ENCODE results near the gene MYRIP.
"Not testable (repeated sequence)": the region's sequence is repeated elsewhere in the genome, so short reads cannot be mapped to it uniquely, and the experiment has no call there.

MYRIP gene

DNA sequence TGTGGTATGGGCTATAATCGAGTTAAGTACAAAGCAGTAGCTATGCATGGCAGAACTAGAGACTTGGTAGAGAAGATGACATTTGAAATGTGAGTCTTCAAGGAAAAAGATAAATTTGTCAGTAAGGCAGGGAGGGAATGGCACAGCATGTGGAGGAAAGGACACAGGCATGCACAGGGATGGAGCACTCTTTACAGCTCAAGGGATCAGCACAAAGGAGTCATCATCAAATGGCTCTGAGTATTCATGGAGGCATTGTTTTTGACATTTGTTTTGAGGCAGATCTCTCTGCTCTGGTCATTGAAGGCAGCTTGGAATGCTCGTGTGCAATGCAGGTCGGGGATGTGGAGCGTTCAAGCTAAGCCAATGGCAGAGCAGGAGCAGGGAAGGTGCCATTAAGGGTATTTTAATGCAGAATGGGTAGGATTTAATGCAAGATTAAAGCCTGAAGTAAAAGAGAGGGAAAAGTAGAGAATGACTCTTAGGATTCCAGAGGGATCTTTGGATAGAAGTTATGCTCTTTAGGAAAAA, 213.0 kb downstream of the MYRIP start:
- H3K9ac ChIP-seq (ENCODE audit: low read length in 2 of 2): no peak overlapping the region
- H3K9me3 ChIP-seq (ENCODE audit: control insufficient read depth in 2 of 2, low read length in 2 of 2): peaks cover 6% of the 10 kb centered on the region in 2 donors
- no peak overlapping the region for H3K27ac ChIP-seq (ENCODE audit: low read length)
- no peaks in the 10 kb centered on the region for H3K36me3 ChIP-seq (ENCODE audit: control insufficient read depth in 2 of 2, insufficient read depth in 2 of 2, low read length in 2 of 2)
- no peaks in the 10 kb centered on the region for H3K27me3 ChIP-seq (ENCODE audit: control insufficient read depth in 1 of 2, insufficient read depth in 2 of 2, low read length in 2 of 2)
- H3K4me3 ChIP-seq (ENCODE audit: low read length in 2 of 2): no peak overlapping the region
- H3K4me1 ChIP-seq (ENCODE audit: control insufficient read depth, insufficient read depth, low read length): no peaks in the 10 kb centered on the region

DNA sequence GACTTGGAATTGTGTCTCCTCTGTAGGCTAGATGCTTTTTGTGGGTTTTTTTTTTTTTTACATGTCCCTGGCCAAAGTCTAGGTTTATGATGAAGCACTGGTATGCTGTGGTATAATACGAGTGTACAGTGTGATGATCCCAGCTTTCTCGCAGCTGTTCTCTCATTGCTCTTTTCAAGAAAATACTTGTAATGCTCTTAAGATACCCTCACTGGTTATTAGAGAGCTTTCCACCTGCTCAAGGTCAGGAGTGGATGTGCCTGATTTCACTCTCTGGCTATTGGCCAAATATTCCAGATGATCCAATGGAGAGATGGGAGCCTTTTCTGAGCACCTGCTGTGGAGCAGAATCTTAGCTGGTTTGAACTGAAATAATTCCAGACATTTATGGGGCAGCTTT, 215.1 kb downstream of the MYRIP start:
- H3K27ac ChIP-seq (ENCODE audit: low read length): no peak overlapping the region
- H3K36me3 ChIP-seq (ENCODE audit: control insufficient read depth in 2 of 2, insufficient read depth in 2 of 2, low read length in 2 of 2): no peaks in the 10 kb centered on the region
- H3K4me1 ChIP-seq (ENCODE audit: control insufficient read depth, insufficient read depth, low read length): no peaks in the 10 kb centered on the region
- H3K9ac ChIP-seq (ENCODE audit: low read length in 2 of 2): no peak overlapping the region
- no peak overlapping the region for H3K4me3 ChIP-seq (ENCODE audit: low read length in 2 of 2)
- peaks cover 6 to 10% of the 10 kb centered on the region in 2 donors for H3K9me3 ChIP-seq (ENCODE audit: control insufficient read depth in 2 of 2, low read length in 2 of 2)
- no peaks in the 10 kb centered on the region for H3K27me3 ChIP-seq (ENCODE audit: control insufficient read depth in 1 of 2, insufficient read depth in 2 of 2, low read length in 2 of 2)

DNA sequence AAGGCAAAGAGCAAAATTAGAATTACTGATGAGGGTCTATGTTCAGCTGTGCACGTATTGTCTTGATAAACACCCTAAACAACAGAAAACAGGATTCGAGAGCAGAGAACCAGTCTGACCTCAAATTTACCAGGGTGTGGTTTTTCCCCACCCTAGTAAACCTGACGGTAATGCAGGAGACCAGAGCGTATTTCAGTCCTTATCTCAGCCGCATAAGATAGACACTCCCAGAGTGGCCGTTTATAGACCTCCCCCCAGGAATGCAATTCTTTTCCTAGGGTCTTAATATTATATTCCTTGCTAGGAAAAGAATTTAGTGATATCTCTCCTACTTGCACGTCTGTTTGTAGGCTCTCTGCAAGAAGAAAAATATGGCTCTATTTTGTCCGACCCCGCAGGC, 216.5 kb downstream of the MYRIP start:
- H3K9ac ChIP-seq (ENCODE audit: low read length in 2 of 2); H3K9me3 ChIP-seq (ENCODE audit: control insufficient read depth in 2 of 2, low read length in 2 of 2); H3K27me3 ChIP-seq (ENCODE audit: control insufficient read depth in 1 of 2, insufficient read depth in 2 of 2, low read length in 2 of 2); H3K36me3 ChIP-seq (ENCODE audit: control insufficient read depth in 2 of 2, insufficient read depth in 2 of 2, low read length in 2 of 2); H3K4me1 ChIP-seq (ENCODE audit: control insufficient read depth, insufficient read depth, low read length); H3K4me3 ChIP-seq (ENCODE audit: low read length in 2 of 2); H3K27ac ChIP-seq (ENCODE audit: low read length): not testable (repeated sequence)

DNA sequence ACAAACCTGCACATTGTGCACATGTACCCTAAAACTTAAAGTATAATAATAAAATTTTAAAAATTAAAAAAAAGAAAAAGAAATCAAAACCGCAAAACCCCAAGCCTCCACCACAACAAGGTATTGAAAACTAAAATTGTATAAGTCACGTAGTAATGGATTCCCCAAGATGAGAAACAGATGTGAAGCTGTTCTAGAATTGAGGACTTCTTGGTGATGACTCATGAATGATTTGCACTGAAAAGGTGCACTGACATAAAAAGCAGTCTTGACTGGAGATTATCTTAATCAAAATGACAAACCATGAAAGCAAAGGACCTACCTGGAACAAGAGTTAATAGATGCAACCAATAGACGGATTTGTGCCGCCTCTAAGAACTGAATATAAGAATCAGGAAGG, 225.8 kb downstream of the MYRIP start:
- H3K27ac ChIP-seq (ENCODE audit: low read length): no peak overlapping the region
- no peak overlapping the region for H3K9ac ChIP-seq (ENCODE audit: low read length in 2 of 2)
- no peaks in the 10 kb centered on the region for H3K4me1 ChIP-seq (ENCODE audit: control insufficient read depth, insufficient read depth, low read length)
- H3K27me3 ChIP-seq (ENCODE audit: control insufficient read depth in 1 of 2, insufficient read depth in 2 of 2, low read length in 2 of 2): no peaks in the 10 kb centered on the region
- no peak overlapping the region for H3K4me3 ChIP-seq (ENCODE audit: low read length in 2 of 2)
- no peaks in the 10 kb centered on the region for H3K9me3 ChIP-seq (ENCODE audit: control insufficient read depth in 2 of 2, low read length in 2 of 2)
- H3K36me3 ChIP-seq (ENCODE audit: control insufficient read depth in 2 of 2, insufficient read depth in 2 of 2, low read length in 2 of 2): no peaks in the 10 kb centered on the region

DNA sequence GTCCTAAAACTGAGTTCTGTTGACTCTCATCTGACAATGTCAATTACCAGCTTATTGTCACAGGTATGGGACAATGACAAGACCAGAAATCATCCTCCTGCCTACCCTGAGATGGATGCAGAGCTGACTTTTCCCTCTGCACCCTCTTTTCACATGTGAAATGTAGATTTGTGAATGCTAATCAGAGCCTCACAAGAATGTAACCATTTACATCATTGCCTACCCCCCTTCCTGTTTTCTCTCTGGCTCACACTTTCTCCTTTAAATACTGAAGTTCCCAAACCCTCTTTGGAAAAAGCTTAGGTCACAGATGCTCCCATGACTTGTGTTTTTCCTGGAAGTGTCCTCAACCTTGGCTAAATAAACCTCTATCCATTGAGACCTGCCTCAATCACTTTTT, 228.2 kb downstream of the MYRIP start:
- no peaks in the 10 kb centered on the region for H3K4me1 ChIP-seq (ENCODE audit: control insufficient read depth, insufficient read depth, low read length)
- H3K9ac ChIP-seq (ENCODE audit: low read length in 2 of 2): no peak overlapping the region
- H3K4me3 ChIP-seq (ENCODE audit: low read length in 2 of 2): no peak overlapping the region
- no peaks in the 10 kb centered on the region for H3K36me3 ChIP-seq (ENCODE audit: control insufficient read depth in 2 of 2, insufficient read depth in 2 of 2, low read length in 2 of 2)
- H3K27me3 ChIP-seq (ENCODE audit: control insufficient read depth in 1 of 2, insufficient read depth in 2 of 2, low read length in 2 of 2): no peaks in the 10 kb centered on the region
- no peaks in the 10 kb centered on the region for H3K9me3 ChIP-seq (ENCODE audit: control insufficient read depth in 2 of 2, low read length in 2 of 2)
- H3K27ac ChIP-seq (ENCODE audit: low read length): no peak overlapping the region

DNA sequence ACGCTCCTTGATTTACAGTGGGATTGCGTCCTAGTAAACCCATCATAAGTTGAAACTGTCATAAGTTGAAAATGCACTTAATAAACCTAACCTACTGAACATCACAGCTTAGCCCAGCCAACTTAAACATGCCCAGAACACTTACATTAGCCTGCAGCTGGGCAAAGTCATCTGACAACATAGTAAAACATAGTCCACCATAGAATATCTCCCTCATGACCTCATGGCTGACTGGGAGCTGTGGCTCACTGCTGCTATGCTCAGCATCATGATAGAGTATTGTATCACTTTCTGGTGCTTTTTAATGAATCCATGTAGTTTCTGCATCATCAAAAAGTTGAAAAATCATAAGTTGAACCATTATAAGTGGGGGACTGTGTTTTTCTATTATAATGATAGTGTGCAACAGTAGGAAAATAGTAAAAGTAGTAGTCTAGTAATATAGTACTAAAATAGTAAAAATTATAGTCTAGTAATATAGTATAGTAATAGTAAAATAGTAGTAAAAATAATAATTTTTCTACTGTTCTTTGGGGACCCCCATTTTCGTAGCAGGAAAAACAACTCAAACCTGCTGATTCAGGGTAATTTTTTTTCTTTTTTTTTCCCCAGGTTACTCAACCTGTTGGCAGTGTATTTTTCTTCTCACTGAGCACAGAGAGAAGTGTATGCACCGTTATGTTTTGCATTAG, 233.5 kb downstream of the MYRIP start:
- Histone ChIP-seq H3K9ac (ENCODE audit: low read length in 2 of 2) (no peak overlapping the region), H3K4me3 (ENCODE audit: low read length in 2 of 2) (no peak overlapping the region), H3K36me3 (ENCODE audit: control insufficient read depth in 2 of 2, insufficient read depth in 2 of 2, low read length in 2 of 2) (no peaks in the 10 kb centered on the region), H3K4me1 (ENCODE audit: control insufficient read depth, insufficient read depth, low read length) (no peaks in the 10 kb centered on the region), H3K27me3 (ENCODE audit: control insufficient read depth in 1 of 2, insufficient read depth in 2 of 2, low read length in 2 of 2) (no peaks in the 10 kb centered on the region), H3K9me3 (ENCODE audit: control insufficient read depth in 2 of 2, low read length in 2 of 2) (no peaks in the 10 kb centered on the region), H3K27ac (ENCODE audit: low read length) (no peak overlapping the region)

DNA sequence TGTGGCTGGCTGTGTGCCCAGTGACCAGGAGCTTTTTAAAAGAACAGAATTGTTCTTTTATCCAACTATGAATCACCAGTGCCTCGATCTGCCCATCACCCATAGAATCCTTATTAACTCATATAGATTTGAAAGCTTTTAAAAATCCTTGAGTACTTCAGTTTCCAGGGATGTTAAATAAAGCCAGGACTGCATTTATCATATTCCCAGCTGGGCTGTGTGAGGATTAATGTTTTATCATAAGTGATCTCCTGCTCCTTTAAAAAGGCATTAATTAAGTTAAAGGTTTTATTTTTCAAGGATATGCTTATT, 234.0 kb downstream of the MYRIP start:
- no peak overlapping the region for H3K27ac ChIP-seq (ENCODE audit: low read length)
- no peak overlapping the region for H3K4me3 ChIP-seq (ENCODE audit: low read length in 2 of 2)
- H3K36me3 ChIP-seq (ENCODE audit: control insufficient read depth in 2 of 2, insufficient read depth in 2 of 2, low read length in 2 of 2): no peaks in the 10 kb centered on the region
- H3K9me3 ChIP-seq (ENCODE audit: control insufficient read depth in 2 of 2, low read length in 2 of 2): no peaks in the 10 kb centered on the region
- H3K27me3 ChIP-seq (ENCODE audit: control insufficient read depth in 1 of 2, insufficient read depth in 2 of 2, low read length in 2 of 2): no peaks in the 10 kb centered on the region
- H3K9ac ChIP-seq (ENCODE audit: low read length in 2 of 2): no peak overlapping the region
- H3K4me1 ChIP-seq (ENCODE audit: control insufficient read depth, insufficient read depth, low read length): no peaks in the 10 kb centered on the region

DNA sequence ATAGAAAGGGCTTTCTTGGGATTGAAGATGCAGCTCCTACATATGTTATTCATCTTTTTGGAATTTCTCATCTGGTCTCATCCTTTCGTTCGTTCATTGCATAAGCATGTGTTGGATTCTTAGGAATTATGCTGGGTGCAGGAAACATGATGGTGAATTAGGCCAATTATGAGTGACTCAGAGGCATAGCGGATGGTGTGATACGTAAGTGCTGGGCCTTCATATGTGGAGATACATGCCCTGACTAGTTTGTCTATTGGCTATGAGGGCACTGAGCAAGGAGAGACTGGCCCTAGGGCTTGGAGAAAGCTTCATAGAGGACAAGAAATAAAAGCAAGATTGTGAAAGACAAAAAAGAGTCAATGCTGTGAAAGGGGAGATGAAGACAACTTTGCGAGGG, 235.1 kb downstream of the MYRIP start:
- no peaks in the 10 kb centered on the region for H3K27me3 ChIP-seq (ENCODE audit: control insufficient read depth in 1 of 2, insufficient read depth in 2 of 2, low read length in 2 of 2)
- no peak overlapping the region for H3K27ac ChIP-seq (ENCODE audit: low read length)
- H3K4me1 ChIP-seq (ENCODE audit: control insufficient read depth, insufficient read depth, low read length): no peaks in the 10 kb centered on the region
- H3K9me3 ChIP-seq (ENCODE audit: control insufficient read depth in 2 of 2, low read length in 2 of 2): peaks cover 0 to 3% of the 10 kb centered on the region in 2 donors
- H3K4me3 ChIP-seq (ENCODE audit: low read length in 2 of 2): no peak overlapping the region
- H3K9ac ChIP-seq (ENCODE audit: low read length in 2 of 2): no peak overlapping the region
- H3K36me3 ChIP-seq (ENCODE audit: control insufficient read depth in 2 of 2, insufficient read depth in 2 of 2, low read length in 2 of 2): no peaks in the 10 kb centered on the region

DNA sequence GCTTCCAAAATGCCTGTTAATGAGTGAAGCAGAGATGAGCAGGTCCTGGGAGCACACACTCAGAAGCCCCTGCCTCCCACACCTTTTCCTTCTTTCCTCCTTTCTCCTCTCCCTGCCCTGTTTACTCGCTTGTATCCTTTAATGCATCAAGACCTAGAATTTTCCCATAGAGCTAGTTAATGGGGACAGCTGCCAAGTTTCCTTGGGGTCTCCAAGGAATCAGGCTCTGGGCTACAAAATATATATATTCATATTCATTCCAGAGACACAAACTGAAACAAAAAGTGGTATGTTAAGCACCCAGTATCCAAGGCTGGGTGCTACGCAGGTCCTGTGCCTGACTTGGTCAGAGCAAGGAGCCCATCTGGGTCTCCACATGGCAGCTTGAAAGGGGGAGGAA, 235.6 kb downstream of the MYRIP start:
- Histone ChIP-seq H3K27me3 (ENCODE audit: control insufficient read depth in 1 of 2, insufficient read depth in 2 of 2, low read length in 2 of 2) (no peaks in the 10 kb centered on the region), H3K36me3 (ENCODE audit: control insufficient read depth in 2 of 2, insufficient read depth in 2 of 2, low read length in 2 of 2) (no peaks in the 10 kb centered on the region), H3K4me1 (ENCODE audit: control insufficient read depth, insufficient read depth, low read length) (no peaks in the 10 kb centered on the region), H3K4me3 (ENCODE audit: low read length in 2 of 2) (no peak overlapping the region), H3K27ac (ENCODE audit: low read length) (no peak overlapping the region), H3K9me3 (ENCODE audit: control insufficient read depth in 2 of 2, low read length in 2 of 2) (peaks cover 0 to 5% of the 10 kb centered on the region in 2 donors), H3K9ac (ENCODE audit: low read length in 2 of 2) (no peak overlapping the region)

DNA sequence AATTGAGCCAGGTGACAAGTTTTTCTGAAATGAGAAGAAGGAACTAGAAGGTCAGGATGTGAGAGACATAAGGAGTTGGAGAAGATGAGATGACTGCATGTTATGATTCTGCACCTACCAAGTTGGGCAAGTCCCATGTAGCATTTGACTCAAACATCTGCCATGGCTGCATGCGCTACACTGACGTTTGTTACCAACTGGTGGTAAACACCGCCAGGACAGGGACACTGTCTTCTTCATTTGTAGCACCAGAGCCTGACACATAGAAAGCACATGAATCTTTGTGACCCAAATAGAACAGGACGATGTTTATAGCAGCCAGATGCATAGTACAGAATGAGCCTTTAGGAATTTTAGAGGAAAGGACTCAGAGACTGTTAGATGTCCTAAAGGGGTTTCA, 236.7 kb downstream of the MYRIP start:
- Histone ChIP-seq H3K27me3 (ENCODE audit: control insufficient read depth in 1 of 2, insufficient read depth in 2 of 2, low read length in 2 of 2) (no peaks in the 10 kb centered on the region), H3K9me3 (ENCODE audit: control insufficient read depth in 2 of 2, low read length in 2 of 2) (peaks cover 0 to 5% of the 10 kb centered on the region in 2 donors), H3K9ac (ENCODE audit: low read length in 2 of 2) (no peak overlapping the region), H3K27ac (ENCODE audit: low read length) (no peak overlapping the region), H3K36me3 (ENCODE audit: control insufficient read depth in 2 of 2, insufficient read depth in 2 of 2, low read length in 2 of 2) (no peaks in the 10 kb centered on the region), H3K4me1 (ENCODE audit: control insufficient read depth, insufficient read depth, low read length) (no peaks in the 10 kb centered on the region), H3K4me3 (ENCODE audit: low read length in 2 of 2) (no peak overlapping the region)

DNA sequence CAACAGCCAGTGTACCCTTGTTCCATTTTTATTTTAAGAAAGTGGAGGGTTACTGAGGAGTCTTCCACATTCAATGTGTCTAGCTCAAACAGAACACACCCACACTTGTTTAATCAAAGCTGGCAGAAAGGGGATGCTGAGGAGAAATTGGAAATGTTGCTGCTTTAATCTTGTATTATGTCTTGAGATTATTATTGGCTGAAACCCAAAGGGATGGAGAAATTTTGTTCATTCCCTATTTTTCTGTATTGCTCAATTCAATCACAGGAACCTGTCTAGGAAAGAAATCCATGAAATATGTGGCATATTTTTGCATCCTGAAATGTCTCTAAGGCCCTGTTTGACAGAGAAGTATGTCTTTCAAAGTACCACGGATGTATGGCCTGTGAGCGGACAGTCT, 238.0 kb downstream of the MYRIP start:
- H3K9ac ChIP-seq (ENCODE audit: low read length in 2 of 2): no peak overlapping the region
- H3K27ac ChIP-seq (ENCODE audit: low read length): no peak overlapping the region
- H3K4me3 ChIP-seq (ENCODE audit: low read length in 2 of 2): no peak overlapping the region
- H3K4me1 ChIP-seq (ENCODE audit: control insufficient read depth, insufficient read depth, low read length): no peaks in the 10 kb centered on the region
- no peaks in the 10 kb centered on the region for H3K27me3 ChIP-seq (ENCODE audit: control insufficient read depth in 1 of 2, insufficient read depth in 2 of 2, low read length in 2 of 2)
- peaks cover 0 to 5% of the 10 kb centered on the region in 2 donors for H3K9me3 ChIP-seq (ENCODE audit: control insufficient read depth in 2 of 2, low read length in 2 of 2)
- no peaks in the 10 kb centered on the region for H3K36me3 ChIP-seq (ENCODE audit: control insufficient read depth in 2 of 2, insufficient read depth in 2 of 2, low read length in 2 of 2)
